WERI-Rb-1 (cell line): ENCODE results near the gene AFTPH.

Experiments
- DNase-seq: peaks from one replicate; pipeline ENCODE4 v3.0.0-alpha.2; 2020
- H3K27ac ChIP-seq: fragments of 250-450 bp; sonication (Bioruptor Pico); 2 replicates; pipeline ENCODE4 v1.5.1; 2020; ENCODE audit warnings: mild to moderate bottlenecking, moderate library complexity
- H3K27me3 ChIP-seq: fragments of 250-450 bp; sonication (Bioruptor Pico); 2 replicates; pipeline ENCODE4 v1.5.1; 2021; ENCODE audit warnings: mild to moderate bottlenecking, low read depth, moderate library complexity; ENCODE audit not compliant: insufficient read depth, severe bottlenecking
- H3K36me3 ChIP-seq: fragments of 250-450 bp; sonication (Bioruptor Pico); 2 replicates; pipeline ENCODE4 v1.5.1; 2020; ENCODE audit warnings: mild to moderate bottlenecking, moderate library complexity
- H3K4me3 ChIP-seq: 2 replicates; pipeline ENCODE4 v1.5.1; 2011; ENCODE audit warnings: low read depth, mild to moderate bottlenecking, control low read depth, low read length
- H3K9me3 ChIP-seq: fragments of 250-450 bp; sonication (Bioruptor Pico); 2 replicates; pipeline ENCODE4 v1.5.1; 2021; ENCODE audit warnings: mild to moderate bottlenecking, moderate library complexity; ENCODE audit not compliant: severe bottlenecking
- TF ChIP-seq, protein P1 (sequence below): IDR thresholded peaks from 2 replicates; pipeline ENCODE4 v1.5.1; 2011; ENCODE audit warnings: low read depth, mild to moderate bottlenecking, control low read depth, inconsistent platforms, low read length

AFTPH gene

DNA sequence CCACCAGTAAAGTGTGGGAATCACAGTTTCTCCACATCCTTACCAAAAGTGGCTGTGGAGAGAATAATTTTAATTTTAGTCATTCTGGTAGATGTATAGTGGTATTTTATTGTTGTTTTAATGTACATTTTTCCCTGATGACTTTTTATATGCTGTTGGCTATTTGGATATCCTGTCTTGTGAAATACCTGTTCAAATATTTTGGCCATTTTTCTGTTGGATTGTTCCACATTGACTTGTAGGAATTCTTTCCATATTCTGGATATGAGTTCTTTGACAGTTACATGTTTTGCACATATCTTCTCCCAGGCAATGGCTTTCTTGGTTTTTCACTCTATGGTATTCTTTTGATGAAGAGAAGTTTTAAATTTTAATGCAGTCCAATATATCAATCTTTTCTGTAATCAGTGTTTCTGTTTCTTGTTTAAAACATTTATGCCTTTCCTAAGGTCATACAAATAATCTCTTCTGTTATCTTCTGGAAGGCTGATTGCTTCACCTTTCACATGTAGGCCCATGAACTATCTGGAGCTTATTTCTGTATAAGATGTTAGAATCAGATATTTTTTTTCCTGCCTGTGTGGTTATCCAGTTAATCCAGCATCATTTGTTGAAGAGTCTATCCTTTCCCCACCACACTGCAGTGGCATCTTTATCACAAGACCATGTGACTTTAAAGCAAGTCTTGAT lies 19.0 kb downstream of the AFTPH start:
- TF ChIP-seq, protein P1, sequence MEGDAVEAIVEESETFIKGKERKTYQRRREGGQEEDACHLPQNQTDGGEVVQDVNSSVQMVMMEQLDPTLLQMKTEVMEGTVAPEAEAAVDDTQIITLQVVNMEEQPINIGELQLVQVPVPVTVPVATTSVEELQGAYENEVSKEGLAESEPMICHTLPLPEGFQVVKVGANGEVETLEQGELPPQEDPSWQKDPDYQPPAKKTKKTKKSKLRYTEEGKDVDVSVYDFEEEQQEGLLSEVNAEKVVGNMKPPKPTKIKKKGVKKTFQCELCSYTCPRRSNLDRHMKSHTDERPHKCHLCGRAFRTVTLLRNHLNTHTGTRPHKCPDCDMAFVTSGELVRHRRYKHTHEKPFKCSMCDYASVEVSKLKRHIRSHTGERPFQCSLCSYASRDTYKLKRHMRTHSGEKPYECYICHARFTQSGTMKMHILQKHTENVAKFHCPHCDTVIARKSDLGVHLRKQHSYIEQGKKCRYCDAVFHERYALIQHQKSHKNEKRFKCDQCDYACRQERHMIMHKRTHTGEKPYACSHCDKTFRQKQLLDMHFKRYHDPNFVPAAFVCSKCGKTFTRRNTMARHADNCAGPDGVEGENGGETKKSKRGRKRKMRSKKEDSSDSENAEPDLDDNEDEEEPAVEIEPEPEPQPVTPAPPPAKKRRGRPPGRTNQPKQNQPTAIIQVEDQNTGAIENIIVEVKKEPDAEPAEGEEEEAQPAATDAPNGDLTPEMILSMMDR: no peak
- Histone ChIP-seq H3K9me3 (no peaks in the 10 kb centered on the region), H3K4me3 (no peak overlapping the region), H3K27me3 (no peaks in the 10 kb centered on the region), H3K36me3 (no peaks in the 10 kb centered on the region), H3K27ac (no peak overlapping the region)
- DNase-seq: no peak

DNA sequence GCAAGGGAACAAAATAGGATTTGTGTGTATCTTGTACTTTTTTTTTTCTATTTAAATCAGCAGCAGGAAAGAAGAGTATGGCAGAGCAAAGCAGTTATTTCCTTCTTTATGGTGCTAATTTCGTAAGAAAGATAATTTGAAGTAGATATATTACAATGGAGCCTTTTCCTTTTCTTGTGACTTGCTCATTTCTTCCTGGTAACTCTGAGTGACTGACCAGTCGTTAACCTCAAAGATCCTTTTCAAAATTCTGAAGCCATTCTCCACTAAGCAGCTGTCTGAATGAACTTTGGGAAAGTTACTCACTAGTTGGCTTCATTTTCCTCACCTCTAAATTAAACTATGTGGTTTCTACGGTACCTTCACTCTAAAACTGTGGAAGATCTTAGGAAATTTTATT lies 24.6 kb downstream of the AFTPH start:
- Histone ChIP-seq H3K4me3 (no peak overlapping the region), H3K27me3 (no peaks in the 10 kb centered on the region), H3K9me3 (peaks cover 4% of the 10 kb centered on the region), H3K36me3 (no peaks in the 10 kb centered on the region; the same call in 1 of the 2 replicates), H3K27ac (no peak overlapping the region)
- TF ChIP-seq, protein P1: no peak
- no peak for DNase-seq

DNA sequence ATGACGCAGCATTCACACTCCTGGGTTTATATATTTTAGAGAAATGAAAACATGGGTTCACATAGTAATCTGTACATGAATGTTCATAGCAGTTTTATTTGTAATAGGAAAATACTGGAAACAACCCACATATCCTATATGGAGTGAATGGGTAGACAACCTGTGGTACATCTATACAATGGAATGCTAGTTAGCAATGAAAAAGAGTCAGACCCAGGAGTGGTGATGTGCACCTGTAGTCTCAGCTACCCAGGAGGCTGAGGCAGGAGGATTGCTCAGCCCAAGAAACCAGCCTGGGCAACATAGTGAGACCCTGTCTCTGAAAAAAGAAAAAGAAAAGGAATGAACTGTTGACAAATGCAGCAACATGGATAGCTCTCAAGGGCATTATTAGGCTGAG lies 25.9 kb downstream of the AFTPH start:
- Histone ChIP-seq H3K36me3 (no peaks in the 10 kb centered on the region; the same call in 1 of the 2 replicates), H3K27ac (no peak overlapping the region), H3K4me3 (no peak overlapping the region), H3K9me3 (peaks cover 4% of the 10 kb centered on the region), H3K27me3 (no peaks in the 10 kb centered on the region)
- DNase-seq: no peak
- TF ChIP-seq, protein P1: no peak

DNA sequence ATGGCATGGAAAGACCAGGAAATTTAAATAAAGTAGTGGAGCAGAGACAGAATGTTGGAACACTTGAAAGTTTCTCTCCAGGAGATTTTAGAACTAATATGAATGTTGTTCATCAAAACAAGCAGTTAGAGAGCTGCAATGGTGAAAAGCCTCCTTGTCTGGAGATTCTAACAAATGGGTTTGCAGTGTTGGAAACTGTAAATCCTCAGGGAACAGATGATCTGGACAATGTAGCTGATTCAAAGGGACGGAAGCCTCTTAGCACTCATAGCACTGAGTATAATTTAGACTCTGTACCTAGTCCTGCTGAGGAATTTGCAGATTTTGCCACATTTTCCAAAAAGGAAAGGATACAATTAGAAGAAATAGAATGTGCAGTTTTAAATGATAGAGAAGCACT lies 27.7 kb downstream of the AFTPH start:
- DNase-seq: no peak
- TF ChIP-seq, protein P1: no peak
- Histone ChIP-seq H3K9me3 (peaks cover 4% of the 10 kb centered on the region), H3K27ac (no peak overlapping the region), H3K4me3 (no peak overlapping the region), H3K27me3 (no peaks in the 10 kb centered on the region), H3K36me3 (no peaks in the 10 kb centered on the region; the same call in 1 of the 2 replicates)

DNA sequence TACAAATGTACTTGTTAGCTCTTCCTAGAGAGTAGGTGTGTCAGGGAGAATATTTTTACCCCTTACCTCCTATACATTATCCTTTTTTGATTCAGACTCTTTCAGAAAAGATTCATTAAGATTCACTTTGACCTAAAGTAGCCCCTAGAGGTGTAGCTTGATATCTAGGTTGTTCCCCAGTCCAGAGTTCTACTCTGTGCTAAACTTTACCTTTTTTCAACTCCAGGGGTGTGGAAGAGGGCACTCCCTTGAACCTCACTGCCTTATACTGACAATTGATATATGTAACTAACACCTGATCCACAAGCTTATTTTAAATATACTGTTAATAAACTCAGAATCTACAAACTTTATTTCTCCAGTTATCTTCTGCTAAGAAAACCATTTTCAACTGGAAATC lies 30.0 kb downstream of the AFTPH start:
- Histone ChIP-seq H3K36me3 (no peaks in the 10 kb centered on the region; the same call in 1 of the 2 replicates), H3K27ac (no peak overlapping the region)
- TF ChIP-seq, protein P1: no peak

DNA sequence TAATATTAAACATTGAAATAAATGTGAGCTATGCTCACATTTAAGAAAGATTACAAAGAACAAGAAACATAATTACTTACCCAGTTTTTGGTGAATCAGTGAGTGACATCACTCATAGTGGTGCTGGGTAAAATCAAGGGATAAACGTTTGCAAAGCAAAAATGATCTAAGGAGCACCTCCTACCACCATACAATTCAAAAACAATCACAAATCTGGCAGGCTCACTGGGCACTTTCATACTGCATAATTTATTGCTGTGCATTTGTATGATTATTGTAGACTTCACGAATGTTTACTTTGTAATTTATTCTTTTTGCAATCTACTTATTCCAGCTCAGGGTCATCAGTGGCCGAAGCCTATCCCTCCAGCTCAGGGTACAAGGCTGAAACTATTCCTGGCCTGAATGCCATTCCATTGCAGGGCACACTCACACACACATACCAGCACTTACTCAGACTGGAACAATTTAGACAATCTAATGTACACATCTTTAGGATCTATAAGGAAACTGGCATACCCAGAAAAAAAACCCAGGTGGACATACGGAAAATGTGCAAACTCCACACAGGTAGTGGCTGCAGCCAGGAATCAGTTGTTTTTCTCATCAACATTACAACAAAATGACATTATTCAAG lies 34.4 kb downstream of the AFTPH start:
- H3K27me3 ChIP-seq: no peaks in the 10 kb centered on the region
- no peak overlapping the region for H3K27ac ChIP-seq
- TF ChIP-seq, protein P1: no peak
- no peaks in the 10 kb centered on the region for H3K36me3 ChIP-seq
- H3K9me3 ChIP-seq: no peaks in the 10 kb centered on the region
- H3K4me3 ChIP-seq: no peak overlapping the region
- no peak for DNase-seq

More for the DNA sequence above, 30.0 kb downstream of the AFTPH start:
- H3K27me3 ChIP-seq: no peaks in the 10 kb centered on the region
- no peak for DNase-seq
- H3K4me3 ChIP-seq: no peak overlapping the region
- H3K9me3 ChIP-seq: peaks cover 4% of the 10 kb centered on the region
